ENCODE data around the gene GNS.

Gene GNS

GRCh38 chr12:64701283-64701682 lies 57.9 kb downstream of the GNS start:
- H3K4me3 ChIP-seq (replicated peaks; ENCODE audit: low read depth, low read length): no peak overlapping the region
- no peaks in the 10 kb centered on the region for H3K27me3 ChIP-seq (replicated peaks; ENCODE audit: control insufficient read depth, insufficient read depth, low read length)
- no peak for DNase-seq (ENCODE audit: extremely low read depth, insufficient read length)
- no peaks in the 10 kb centered on the region; the same call in 1 of the 2 replicates for H3K36me3 ChIP-seq (ENCODE audit: control insufficient read depth, insufficient read depth, low read length)
- TF ChIP-seq CTCF (IDR thresholded peaks at IDR 0.05; ENCODE audit: insufficient read depth, low read length, poor library complexity, severe bottlenecking): no peak

GRCh38 chr12:64700532-64700931 lies 58.7 kb downstream of the GNS start:
- Histone ChIP-seq H3K27me3 (replicated peaks; ENCODE audit: control insufficient read depth, insufficient read depth, low read length) (no peaks in the 10 kb centered on the region), H3K4me3 (replicated peaks; ENCODE audit: low read depth, low read length) (no peak overlapping the region), H3K36me3 (ENCODE audit: control insufficient read depth, insufficient read depth, low read length) (no peaks in the 10 kb centered on the region; the same call in 1 of the 2 replicates)
- DNase-seq (ENCODE audit: extremely low read depth, insufficient read length): no peak
- no peak for TF ChIP-seq CTCF (IDR thresholded peaks at IDR 0.05; ENCODE audit: insufficient read depth, low read length, poor library complexity, severe bottlenecking)

DNA sequence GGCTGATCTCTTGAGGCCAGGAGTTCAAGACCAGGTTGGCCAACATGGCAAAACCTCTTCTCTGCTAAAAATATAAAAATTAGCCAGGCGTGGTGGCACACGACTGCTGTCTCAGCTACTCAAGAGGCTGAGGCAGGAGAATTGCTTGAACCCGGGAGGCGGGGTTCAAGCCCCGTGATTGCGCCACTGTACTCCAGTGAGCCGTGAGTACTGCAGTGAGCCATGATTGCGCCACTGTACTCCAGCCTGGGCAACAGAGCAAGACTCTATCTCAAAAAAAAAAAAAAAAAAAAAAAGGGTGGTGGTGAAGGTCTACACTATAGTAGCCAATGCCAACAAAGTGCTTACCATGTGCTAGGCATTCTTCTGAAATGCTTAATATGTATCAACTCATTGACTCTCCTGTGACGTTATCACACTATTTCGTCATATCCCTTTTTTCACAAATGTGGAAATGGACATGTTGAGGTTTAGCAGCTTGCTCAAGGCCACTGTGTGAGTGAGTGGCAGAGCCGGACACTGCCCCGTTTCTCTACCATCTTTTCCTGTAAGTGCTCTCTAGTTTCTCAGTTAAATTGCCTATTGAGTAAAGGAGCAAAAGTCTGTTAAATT lies 59.6 kb downstream of the GNS start:
- no peak overlapping the region for H3K4me3 ChIP-seq (replicated peaks; ENCODE audit: low read depth, low read length)

DNA sequence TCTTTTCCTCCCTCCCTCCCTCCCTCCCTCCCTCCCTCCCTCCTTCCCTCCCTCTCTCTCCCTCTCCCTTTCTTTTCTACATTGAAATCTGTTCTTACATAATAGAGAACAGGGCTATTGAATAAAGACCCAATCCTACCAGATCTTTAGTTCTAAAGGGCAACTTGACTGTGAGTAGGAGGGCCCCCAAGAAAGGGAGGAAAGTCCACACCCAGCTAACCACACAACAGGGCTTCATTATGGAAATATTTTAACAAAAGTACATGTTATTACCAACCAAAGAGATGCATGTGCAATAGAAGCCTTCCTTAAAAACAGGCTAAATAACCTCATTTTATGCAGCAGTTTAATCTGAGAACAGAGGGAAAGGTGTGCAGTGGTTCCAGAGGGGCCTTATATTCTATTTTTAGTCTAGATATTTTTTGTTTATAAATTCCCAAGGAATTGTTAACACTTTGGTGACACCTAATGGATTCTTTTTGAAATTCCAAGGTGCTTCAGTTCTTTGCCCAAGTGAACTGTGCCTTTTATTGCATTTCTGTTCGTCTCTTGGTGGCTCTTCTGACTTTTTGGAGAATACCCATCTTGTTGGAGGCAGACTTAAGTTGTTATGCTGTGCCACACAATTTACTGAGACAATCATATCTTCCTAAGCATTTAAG lies 63.0 kb downstream of the GNS start:
- Histone ChIP-seq H3K36me3 (ENCODE audit: control insufficient read depth, insufficient read depth, low read length) (peaks cover 9% of the 10 kb centered on the region), H3K4me3 (replicated peaks; ENCODE audit: low read depth, low read length) (no peak overlapping the region), H3K27me3 (replicated peaks; ENCODE audit: control insufficient read depth, insufficient read depth, low read length) (no peaks in the 10 kb centered on the region)
- no peak for DNase-seq (ENCODE audit: extremely low read depth, insufficient read length)
- no peak for TF ChIP-seq CTCF (IDR thresholded peaks at IDR 0.05; ENCODE audit: insufficient read depth, low read length, poor library complexity, severe bottlenecking)

More for the DNA sequence above, 59.6 kb downstream of the GNS start:
- no peak for TF ChIP-seq CTCF (IDR thresholded peaks at IDR 0.05; ENCODE audit: insufficient read depth, low read length, poor library complexity, severe bottlenecking)
- no peak for DNase-seq (ENCODE audit: extremely low read depth, insufficient read length)
- peaks cover 4% of the 10 kb centered on the region; the same call in 1 of the 2 replicates for H3K36me3 ChIP-seq (ENCODE audit: control insufficient read depth, insufficient read depth, low read length)
- no peaks in the 10 kb centered on the region for H3K27me3 ChIP-seq (replicated peaks; ENCODE audit: control insufficient read depth, insufficient read depth, low read length)

DNA sequence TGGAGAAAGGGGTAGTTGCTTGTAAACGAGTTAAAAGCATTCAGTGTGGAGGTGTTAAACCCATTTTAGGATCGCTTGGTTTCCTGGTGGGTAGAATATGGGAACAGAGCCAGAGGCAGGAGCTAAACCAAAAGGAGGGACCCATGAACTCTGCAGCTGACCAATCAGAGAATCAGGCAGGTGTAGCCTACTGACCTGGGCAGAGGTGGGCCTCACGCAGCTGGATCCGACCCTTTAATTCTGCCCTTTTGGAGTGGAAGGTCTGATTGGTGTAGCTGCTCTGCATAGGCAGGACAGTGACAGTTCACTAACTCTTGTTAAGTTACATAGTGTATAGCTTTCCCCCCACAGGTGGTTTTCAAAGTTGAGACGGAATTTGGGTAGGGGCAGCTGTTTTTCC lies 63.7 kb downstream of the GNS start:
- TF ChIP-seq CTCF (IDR thresholded peaks at IDR 0.05; ENCODE audit: insufficient read depth, low read length, poor library complexity, severe bottlenecking): no peak
- DNase-seq (ENCODE audit: extremely low read depth, insufficient read length): no peak
- no peak overlapping the region for H3K4me3 ChIP-seq (replicated peaks; ENCODE audit: low read depth, low read length)
- no peaks in the 10 kb centered on the region for H3K27me3 ChIP-seq (replicated peaks; ENCODE audit: control insufficient read depth, insufficient read depth, low read length)
- peaks cover 9% of the 10 kb centered on the region for H3K36me3 ChIP-seq (ENCODE audit: control insufficient read depth, insufficient read depth, low read length)
